Tibial nerve (tissue), 4 donors: Measurements from ENCODE around the gene C11orf86. TPM values are rescaled to one million over a fixed set of nuclear protein-coding genes. Genes with fewer than 3 reads are reported as not detected.
A peak's percentile ranks its signal among the peaks of the same experiment; 100 is the strongest.

Experiments used
- DNase-seq, 2 donors: peaks; one replicate each; pipeline ENCODE4 v3.0.0-alpha.2; 2019; ENCODE audit warnings: low spot score in 2 of 2
- H3K27ac ChIP-seq, 4 donors: fragments of 200-600 bp; sonication (generic) in 3 of 4; one replicate each; pipeline ENCODE4 v1.5.1; 2017 to 2019; ENCODE audit warnings: mild to moderate bottlenecking in 1 of 4
- H3K27me3 ChIP-seq, 2 donors: fragments of 200-600 bp; sonication (generic) in 1 of 2; one replicate each; pipeline versions ENCODE4 v1.5.1 to v1.6.0; 2017 to 2019
- H3K36me3 ChIP-seq, 3 donors: fragments of 200-600 bp; sonication (generic); one replicate each; pipeline ENCODE4 v1.5.1; 2018 to 2019
- H3K4me1 ChIP-seq, 4 donors: fragments of 200-600 bp; sonication (generic) in 3 of 4; one replicate each; pipeline ENCODE4 v1.5.1; 2017 to 2019
- H3K4me3 ChIP-seq, 4 donors: fragments of 200-600 bp; sonication (generic) in 3 of 4; one replicate each; pipeline ENCODE4 v1.5.1; 2017 to 2019; ENCODE audit warnings: mild to moderate bottlenecking in 1 of 4, moderate library complexity in 1 of 4
- H3K9me3 ChIP-seq, 4 donors: fragments of 200-600 bp; sonication (generic) in 3 of 4; one replicate each; pipeline ENCODE4 v1.5.1; 2017 to 2019
- EP300 ChIP-seq, 2 donors: sonication (generic); formaldehyde crosslinking; IDR thresholded peaks; one replicate each; pipeline ENCODE4 v1.6.1; 2017; ENCODE audit warnings: antibody characterized with exemption in 2 of 2, mild to moderate bottlenecking in 1 of 2
- POLR2A ChIP-seq, 2 donors: fragments of 450-650 bp; IDR thresholded peaks; one replicate each; pipeline ENCODE4 v1.6.1; 2017; ENCODE audit warnings: antibody characterized with exemption in 2 of 2, mild to moderate bottlenecking in 2 of 2, moderate library complexity in 2 of 2
- WGBS, 2 donors: methylation state at CpG; one replicate each; pipeline ENCODE4 v1.1.5; 2018; 5-methylcytosine and 5-hydroxymethylcytosine counted together
- total RNA-seq, 4 donors: library from RNA; depleted of rRNA; stranded (reverse); fragments of >200 nt; gene quantifications; one replicate each; pipeline ENCODE4 v1.1.0, GENCODE V29; 2016
- TF ChIP-seq, protein P1 (sequence below), 5 experiments: fragments of 200-600 bp in 3 of 5; fragments of 450-650 bp in 2 of 5; sonication (generic) in 3 of 5; IDR thresholded peaks; one replicate each; pipeline ENCODE4 v1.5.1; 2016 to 2019; ENCODE audit warnings: antibody characterized with exemption in 5 of 5, mild to moderate bottlenecking in 3 of 5, moderate library complexity in 2 of 5

Gene C11orf86
- total RNA-seq, 4 donors from 2014 or later: not detected

- no peaks in the 10 kb centered on the region for H3K9me3 ChIP-seq
- H3K4me3 ChIP-seq: no peak overlapping the region
- no peak overlapping the region for H3K27ac ChIP-seq
- no peaks in the 10 kb centered on the region for H3K36me3 ChIP-seq
- DNase-seq: no peak
- peaks cover 0 to 8% (median 0%) of the 10 kb centered on the region in 4 donors for H3K4me1 ChIP-seq
- no peak for TF ChIP-seq POLR2A (IDR thresholded peaks at IDR 0.05)
- TF ChIP-seq EP300 (IDR thresholded peaks at IDR 0.05): no peak
- TF ChIP-seq, protein P1, sequence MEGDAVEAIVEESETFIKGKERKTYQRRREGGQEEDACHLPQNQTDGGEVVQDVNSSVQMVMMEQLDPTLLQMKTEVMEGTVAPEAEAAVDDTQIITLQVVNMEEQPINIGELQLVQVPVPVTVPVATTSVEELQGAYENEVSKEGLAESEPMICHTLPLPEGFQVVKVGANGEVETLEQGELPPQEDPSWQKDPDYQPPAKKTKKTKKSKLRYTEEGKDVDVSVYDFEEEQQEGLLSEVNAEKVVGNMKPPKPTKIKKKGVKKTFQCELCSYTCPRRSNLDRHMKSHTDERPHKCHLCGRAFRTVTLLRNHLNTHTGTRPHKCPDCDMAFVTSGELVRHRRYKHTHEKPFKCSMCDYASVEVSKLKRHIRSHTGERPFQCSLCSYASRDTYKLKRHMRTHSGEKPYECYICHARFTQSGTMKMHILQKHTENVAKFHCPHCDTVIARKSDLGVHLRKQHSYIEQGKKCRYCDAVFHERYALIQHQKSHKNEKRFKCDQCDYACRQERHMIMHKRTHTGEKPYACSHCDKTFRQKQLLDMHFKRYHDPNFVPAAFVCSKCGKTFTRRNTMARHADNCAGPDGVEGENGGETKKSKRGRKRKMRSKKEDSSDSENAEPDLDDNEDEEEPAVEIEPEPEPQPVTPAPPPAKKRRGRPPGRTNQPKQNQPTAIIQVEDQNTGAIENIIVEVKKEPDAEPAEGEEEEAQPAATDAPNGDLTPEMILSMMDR (IDR thresholded peaks at IDR 0.05): no peak
- H3K27me3 ChIP-seq: no peaks in the 10 kb centered on the region
- 82 to 85% methylated on average over 3 of the region's 3 CpGs for WGBS, 2 donors
These were observed 10.6 kb upstream of the C11orf86 start for GRCh38 chr11:66964495-66964894.

GRCh38 chr11:66966351-66966750, 8.8 kb upstream of the C11orf86 start:
- WGBS, 2 donors: 73 to 77% methylated on average over 5 of the region's 5 CpGs
- TF ChIP-seq EP300 (IDR thresholded peaks at IDR 0.05) (no peak), POLR2A (IDR thresholded peaks at IDR 0.05) (no peak)
- TF ChIP-seq, protein P1 (IDR thresholded peaks at IDR 0.05): no peak
- DNase-seq: no peak
- H3K27me3 ChIP-seq: no peaks in the 10 kb centered on the region
- no peak overlapping the region for H3K27ac ChIP-seq
- H3K4me3 ChIP-seq: no peak overlapping the region
- H3K36me3 ChIP-seq: no peaks in the 10 kb centered on the region
- no peaks in the 10 kb centered on the region for H3K9me3 ChIP-seq
- H3K4me1 ChIP-seq: peaks cover 0 to 18% (median 2%) of the 10 kb centered on the region in 4 donors

GRCh38 chr11:66967670-66968425, 7.3 kb upstream of the C11orf86 start:
- DNase-seq: no peak
- no peak for TF ChIP-seq POLR2A (IDR thresholded peaks at IDR 0.05)
- TF ChIP-seq, protein P1 (IDR thresholded peaks at IDR 0.05): no peak
- TF ChIP-seq EP300 (IDR thresholded peaks at IDR 0.05): no peak
- no peaks in the 10 kb centered on the region for H3K27me3 ChIP-seq
- H3K4me3 ChIP-seq: no peak overlapping the region
- 67 to 73% methylated on average over 5 of the region's 5 CpGs for WGBS, 2 donors
- H3K27ac ChIP-seq: peak overlapping the region in 2 of 4 donors; percentile 15 to 51
- H3K9me3 ChIP-seq: no peaks in the 10 kb centered on the region
- no peaks in the 10 kb centered on the region for H3K36me3 ChIP-seq
- H3K4me1 ChIP-seq: peaks cover 0 to 18% (median 2%) of the 10 kb centered on the region in 4 donors

GRCh38 chr11:66969584-66970225, 5.4 kb upstream of the C11orf86 start:
- Histone ChIP-seq H3K27me3 (no peaks in the 10 kb centered on the region), H3K4me1 (peaks cover 0 to 18% (median 2%) of the 10 kb centered on the region in 4 donors), H3K4me3 (no peak overlapping the region), H3K36me3 (no peaks in the 10 kb centered on the region), H3K27ac (peak overlapping the region in 3 of 4 donors; percentile 46 to 77 (median 71)), H3K9me3 (no peaks in the 10 kb centered on the region)
- TF ChIP-seq POLR2A (IDR thresholded peaks at IDR 0.05) (no peak), EP300 (IDR thresholded peaks at IDR 0.05) (no peak)
- TF ChIP-seq, protein P1 (IDR thresholded peaks at IDR 0.05): no peak
- DNase-seq: no peak
- WGBS, 2 donors: 86 to 90% methylated on average over 6 of the region's 6 CpGs

DNA sequence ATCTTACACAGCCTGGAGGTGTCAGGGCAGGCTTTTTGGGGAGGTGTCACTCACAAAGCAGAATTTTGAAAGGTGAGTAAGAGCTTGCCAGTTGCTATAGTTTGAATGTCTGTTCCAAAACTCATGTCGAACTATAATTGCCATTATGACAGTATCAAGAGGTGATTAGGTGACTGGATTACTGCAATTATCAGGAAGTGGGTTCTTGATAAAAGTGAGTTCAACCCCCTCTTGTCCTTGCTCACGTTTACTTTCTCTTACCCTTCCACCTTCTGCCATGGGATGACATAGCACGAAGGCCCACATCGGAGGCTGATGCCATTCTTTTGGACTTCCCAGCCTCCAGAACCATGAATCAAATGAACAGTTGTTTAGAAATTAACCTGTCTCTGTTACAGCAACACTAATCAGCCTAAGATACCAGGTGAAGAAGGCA, 4.7 kb upstream of the C11orf86 start:
- no peak for DNase-seq
- no peaks in the 10 kb centered on the region for H3K27me3 ChIP-seq
- H3K9me3 ChIP-seq: no peaks in the 10 kb centered on the region
- no peak overlapping the region for H3K4me3 ChIP-seq
- 85 to 88% methylated on average over 4 of the region's 4 CpGs for WGBS, 2 donors
- no peaks in the 10 kb centered on the region for H3K36me3 ChIP-seq
- peaks cover 0 to 18% (median 2%) of the 10 kb centered on the region in 4 donors for H3K4me1 ChIP-seq
- peak overlapping the region; percentile 40 to 77 (median 58) for H3K27ac ChIP-seq
- TF ChIP-seq, protein P1 (IDR thresholded peaks at IDR 0.05): no peak
- no peak for TF ChIP-seq EP300 (IDR thresholded peaks at IDR 0.05)
- no peak for TF ChIP-seq POLR2A (IDR thresholded peaks at IDR 0.05)
